HEK293 (cell line): ENCODE measurements around the gene BCL2L1.

Experiments
- CTCF ChIA-PET: fragments of 350-600 bp; formaldehyde crosslinking; extraction: SDS; loops from one replicate; lab custom pipeline; 2021; ENCODE audit warnings: antibody characterized with exemption; lab: Yijun Ruan, JAX
- POLR2A ChIA-PET: fragments of 300-600 bp; formaldehyde crosslinking; extraction: SDS; loops from one replicate; lab custom pipeline; 2020; ENCODE audit warnings: antibody characterized with exemption, inconsistent platforms; lab: Yijun Ruan, JAX
- H3K27ac ChIP-seq: fragments of 200-500 bp; sonication (Bioruptor generic); 2 replicates; pipeline ENCODE4 v1.5.1; 2014; ENCODE audit warnings: low read depth, low read length, control low read depth, inconsistent platforms; ENCODE audit errors: extremely low read depth
- H3K36me3 ChIP-seq, 2 experiments: fragments of 200-500 bp in 1 of 2; sonication (Bioruptor generic) in 1 of 2; 1 replicate in 1 of 2; 2 replicates in 1 of 2; pipeline ENCODE4 v1.5.1; 2014 to 2017; ENCODE audit warnings: inconsistent platforms in 2 of 2, low read length in 2 of 2; ENCODE audit not compliant: control insufficient read depth in 2 of 2, insufficient read depth in 1 of 2
- H3K4me1 ChIP-seq: fragments of 200-500 bp; sonication (Bioruptor generic); 2 replicates; pipeline ENCODE4 v1.5.1; 2014; ENCODE audit warnings: mild to moderate bottlenecking, low read length, inconsistent platforms; ENCODE audit not compliant: control insufficient read depth, insufficient read depth
- H3K4me3 ChIP-seq: 2 replicates; pipeline ENCODE4 v1.5.1; 2011; ENCODE audit warnings: low read depth, mild to moderate bottlenecking, control low read depth, low read length, moderate library complexity
- H3K9me3 ChIP-seq: fragments of 200-500 bp; sonication (Bioruptor generic); 2 replicates; pipeline ENCODE4 v1.5.1; 2014; ENCODE audit warnings: low read depth, low read length, inconsistent platforms; ENCODE audit not compliant: control insufficient read depth, insufficient read depth
- GLI4 ChIP-seq: fragments of 450-650 bp; formaldehyde crosslinking; IDR thresholded peaks from 2 replicates; pipeline ENCODE4 v1.5.1; 2016; ENCODE audit warnings: missing biosample characterization, missing genetic modification characterization
- IKZF3 ChIP-seq: fragments of 450-650 bp; IDR thresholded peaks from 2 replicates; pipeline ENCODE4 v1.5.0; 2018; ENCODE audit warnings: missing biosample characterization, mild to moderate bottlenecking, missing genetic modification characterization, moderate library complexity
- KLF10 ChIP-seq: fragments of 450-650 bp; IDR thresholded peaks from 2 replicates; pipeline ENCODE4 v1.5.1; 2018; ENCODE audit warnings: missing biosample characterization, mild to moderate bottlenecking, missing genetic modification characterization
- OVOL3 ChIP-seq: fragments of 450-650 bp; formaldehyde crosslinking; IDR thresholded peaks from 2 replicates; pipeline ENCODE4 v1.5.1; 2016; ENCODE audit warnings: missing biosample characterization, missing genetic modification characterization
- SCRT2 ChIP-seq: fragments of 450-650 bp; formaldehyde crosslinking; IDR thresholded peaks from 2 replicates; pipeline ENCODE4 v1.5.1; 2016; ENCODE audit warnings: missing biosample characterization, missing genetic modification characterization
- SP3 ChIP-seq: fragments of 450-650 bp; formaldehyde crosslinking; IDR thresholded peaks from 2 replicates; pipeline ENCODE4 v1.5.1; 2016; ENCODE audit warnings: missing biosample characterization, missing genetic modification characterization
- TCF7L2 ChIP-seq: IDR thresholded peaks from 2 replicates; pipeline ENCODE4 v1.6.1; 2011; ENCODE audit warnings: low read depth, mild to moderate bottlenecking, inconsistent platforms, low read length, moderate library complexity, borderline replicate concordance
- TRIM28 ChIP-seq: IDR thresholded peaks from 2 replicates; pipeline ENCODE4 v1.6.1; 2011; ENCODE audit warnings: low read length, control low read depth, borderline replicate concordance
- YY2 ChIP-seq: fragments of 450-650 bp; formaldehyde crosslinking; IDR thresholded peaks from 2 replicates; pipeline ENCODE4 v1.5.1; 2016; ENCODE audit warnings: missing biosample characterization, missing genetic modification characterization
- ZEB2 ChIP-seq: fragments of 450-650 bp; formaldehyde crosslinking; IDR thresholded peaks from 2 replicates; pipeline ENCODE4 v1.5.1; 2016; ENCODE audit warnings: missing biosample characterization, missing genetic modification characterization
- ZIC2 ChIP-seq: fragments of 450-650 bp; formaldehyde crosslinking; IDR thresholded peaks from 2 replicates; pipeline ENCODE4 v1.5.1; 2016; ENCODE audit warnings: missing biosample characterization, missing genetic modification characterization
- ZNF112 ChIP-seq: fragments of 450-650 bp; formaldehyde crosslinking; IDR thresholded peaks from 2 replicates; pipeline ENCODE4 v1.5.0; 2017; ENCODE audit warnings: missing biosample characterization, missing genetic modification characterization
- ZNF18 ChIP-seq: fragments of 450-650 bp; formaldehyde crosslinking; IDR thresholded peaks from 2 replicates; pipeline ENCODE4 v1.5.1; 2016; ENCODE audit warnings: missing biosample characterization, missing genetic modification characterization
- ZNF248 ChIP-seq: fragments of 450-650 bp; formaldehyde crosslinking; IDR thresholded peaks from 2 replicates; pipeline ENCODE4 v1.5.1; 2017; ENCODE audit warnings: missing biosample characterization, missing genetic modification characterization
- ZNF302 ChIP-seq: fragments of 450-650 bp; formaldehyde crosslinking; IDR thresholded peaks from 2 replicates; pipeline ENCODE4 v1.5.1; 2016; ENCODE audit warnings: missing biosample characterization, missing genetic modification characterization, low read depth
- ZNF311 ChIP-seq: fragments of 450-650 bp; formaldehyde crosslinking; IDR thresholded peaks from 2 replicates; pipeline ENCODE4 v1.5.1; 2017; ENCODE audit warnings: missing biosample characterization, missing genetic modification characterization, borderline replicate concordance
- ZNF324 ChIP-seq: fragments of 450-650 bp; formaldehyde crosslinking; IDR thresholded peaks from 2 replicates; pipeline ENCODE4 v1.5.1; 2016; ENCODE audit warnings: missing biosample characterization, missing genetic modification characterization
- ZNF449 ChIP-seq: fragments of 450-650 bp; formaldehyde crosslinking; IDR thresholded peaks from 2 replicates; pipeline ENCODE4 v1.5.1; 2017; ENCODE audit warnings: missing biosample characterization, mild to moderate bottlenecking, missing genetic modification characterization, moderate library complexity
- ZNF501 ChIP-seq: fragments of 450-650 bp; formaldehyde crosslinking; IDR thresholded peaks from 2 replicates; pipeline ENCODE4 v1.5.1; 2016; ENCODE audit warnings: missing biosample characterization, missing genetic modification characterization
- ZNF518A ChIP-seq: fragments of 450-650 bp; formaldehyde crosslinking; conservative IDR thresholded peaks from 2 replicates; pipeline ENCODE4 v1.5.1; 2016; ENCODE audit warnings: low read depth, missing biosample characterization, missing genetic modification characterization
- ZNF561 ChIP-seq: fragments of 450-650 bp; IDR thresholded peaks from 2 replicates; pipeline ENCODE4 v1.5.1; 2018; ENCODE audit warnings: missing biosample characterization, missing genetic modification characterization, borderline replicate concordance
- ZNF600 ChIP-seq: fragments of 450-650 bp; formaldehyde crosslinking; IDR thresholded peaks from 2 replicates; pipeline ENCODE4 v1.5.1; 2016; ENCODE audit warnings: missing biosample characterization, missing genetic modification characterization
- ZNF707 ChIP-seq: fragments of 450-650 bp; formaldehyde crosslinking; IDR thresholded peaks from 2 replicates; pipeline ENCODE4 v1.5.1; 2016; ENCODE audit warnings: missing biosample characterization, missing genetic modification characterization
- ZNF777 ChIP-seq: fragments of 450-650 bp; formaldehyde crosslinking; IDR thresholded peaks from 2 replicates; pipeline ENCODE4 v1.5.1; 2017; ENCODE audit warnings: missing biosample characterization, missing genetic modification characterization, borderline replicate concordance
- ZNF792 ChIP-seq: fragments of 450-650 bp; formaldehyde crosslinking; IDR thresholded peaks from 2 replicates; pipeline ENCODE4 v1.5.1; 2016; ENCODE audit warnings: missing biosample characterization, missing genetic modification characterization

BCL2L1 gene

GRCh38 chr20:31706607-31707257 is 15.9 kb downstream of the BCL2L1 start (continued):
- TF ChIP-seq ZNF18 (no peak), ZNF302 (tag by site-specific recombination) (no peak)

GRCh38 chr20:31705598-31706597 is 16.8 kb downstream of the BCL2L1 start:
- ChIA-PET CTCF (interaction anchor here (1.1 to 4.0 kb wide), 4 partner anchors 18 to 72 kb away, joined by 3 to 19 read pairs (median 6); partner anchors contain the start of gene BCL2L1), POLR2A (interaction anchor here (0.7 kb wide), 1 partner anchor 190 kb away, joined by 3 read pairs; no protein-coding TSS in a partner anchor)
- peaks cover 0 to 28% of the 10 kb centered on the region in 2 experiments; a peak in 2 of 3 replicates for H3K36me3 ChIP-seq
- H3K4me3 ChIP-seq: no peak overlapping the region
- no peak overlapping the region for H3K27ac ChIP-seq
- no peaks in the 10 kb centered on the region for H3K9me3 ChIP-seq
- no peaks in the 10 kb centered on the region for H3K4me1 ChIP-seq
- no peak for TF ChIP-seq ZNF449 (tag by site-specific recombination)
- TF ChIP-seq ZNF707 (tag by site-specific recombination): no peak
- TF ChIP-seq ZNF324: no peak
- no peak for TF ChIP-seq IKZF3 (tag by site-specific recombination)
- no peak for TF ChIP-seq ZNF311 (tag by site-specific recombination)
- TF ChIP-seq ZIC2: no peak
- no peak for TF ChIP-seq ZNF600 (tag by site-specific recombination)
- no peak for TF ChIP-seq ZNF777 (tag by site-specific recombination)
- TF ChIP-seq ZNF248 (tag by site-specific recombination): no peak
- no peak for TF ChIP-seq ZNF561
- no peak for TF ChIP-seq ZNF792 (tag by site-specific recombination)
- TF ChIP-seq KLF10 (tag by site-specific recombination): no peak
- TF ChIP-seq ZNF501: no peak
- TF ChIP-seq GLI4 (tag by site-specific recombination): no peak

GRCh38 chr20:31705191-31705590 is 17.5 kb downstream of the BCL2L1 start:
- H3K27ac ChIP-seq: no peak overlapping the region
- H3K4me1 ChIP-seq: no peaks in the 10 kb centered on the region
- ChIA-PET CTCF (interaction anchor here (0.6 to 4.0 kb wide), 3 partner anchors 18 to 115 kb away, joined by 3 to 19 read pairs (median 3); partner anchors contain the start of gene BCL2L1), POLR2A (interaction anchor here (1.1 to 2.4 kb wide), 2 partner anchors 13 to 15 kb away, joined by 4 to 6 read pairs; no protein-coding TSS in a partner anchor)
- no peaks in the 10 kb centered on the region for H3K9me3 ChIP-seq
- no peak overlapping the region for H3K4me3 ChIP-seq
- H3K36me3 ChIP-seq: peaks cover 0 to 23% of the 10 kb centered on the region in 2 experiments; a peak in 2 of 3 replicates
- TF ChIP-seq SCRT2: no peak
- TF ChIP-seq ZNF518A (tag by site-specific recombination): no peak
- no peak for TF ChIP-seq ZNF112
- no peak for TF ChIP-seq TCF7L2
- TF ChIP-seq YY2 (tag by site-specific recombination): no peak
- TF ChIP-seq TRIM28: no peak
- no peak for TF ChIP-seq ZEB2 (tag by site-specific recombination)
- no peak for TF ChIP-seq SP3 (tag by site-specific recombination)
- no peak for TF ChIP-seq GLI4 (tag by site-specific recombination)
- TF ChIP-seq OVOL3 (tag by site-specific recombination): no peak
